Sigmoid colon (tissue), 7 donors: ENCODE data around the gene DGCR6L. TPM values are rescaled to one million over a fixed set of nuclear protein-coding genes. Genes with fewer than 3 reads are reported as not detected.
"Not testable (repeated sequence)": the region's sequence is repeated elsewhere in the genome, so short reads cannot be mapped to it uniquely, and the experiment has no call there.

Experiments used
- DNase-seq: peaks from one replicate; pipeline ENCODE4 v3.0.0-alpha.2; 2019
- H3K27ac ChIP-seq, 4 donors: fragments of 200-600 bp; sonication (generic); one replicate each; pipeline ENCODE4 v1.5.1; 2016 to 2019; ENCODE audit warnings: mild to moderate bottlenecking in 1 of 4
- H3K27me3 ChIP-seq, 3 donors: fragments of 200-600 bp; sonication (generic); one replicate each; pipeline ENCODE4 v1.5.1; 2019; ENCODE audit warnings: mild to moderate bottlenecking in 1 of 3
- H3K36me3 ChIP-seq, 4 donors: fragments of 200-600 bp; sonication (generic); one replicate each; pipeline ENCODE4 v1.5.1; 2016 to 2019
- H3K4me1 ChIP-seq, 4 donors: fragments of 200-600 bp; sonication (generic); one replicate each; pipeline ENCODE4 v1.5.1; 2017 to 2019
- H3K4me3 ChIP-seq, 4 donors: fragments of 200-600 bp; sonication (generic); one replicate each; pipeline ENCODE4 v1.5.1; 2017 to 2019; ENCODE audit warnings: mild to moderate bottlenecking in 2 of 4, moderate library complexity in 1 of 4
- H3K9me3 ChIP-seq, 4 donors: fragments of 200-600 bp in 3 of 4; sonication (generic) in 3 of 4; one replicate each; pipeline versions ENCODE4 v1.5.1 to v1.6.1; 2013 to 2019
- EP300 ChIP-seq, 4 donors: sonication (generic); formaldehyde crosslinking; IDR thresholded peaks; one replicate each; pipeline ENCODE4 v1.6.1; 2017; ENCODE audit warnings: antibody characterized with exemption in 4 of 4
- POLR2A ChIP-seq, 2 donors: fragments of 450-650 bp; IDR thresholded peaks; one replicate each; pipeline ENCODE4 v1.6.1; 2016; ENCODE audit warnings: antibody characterized with exemption in 2 of 2, mild to moderate bottlenecking in 2 of 2, moderate library complexity in 2 of 2
- POLR2AphosphoS5 ChIP-seq, 4 donors: sonication (generic); formaldehyde crosslinking; IDR thresholded peaks; one replicate each; pipeline ENCODE4 v1.6.1; 2017; ENCODE audit warnings: antibody characterized with exemption in 4 of 4
- WGBS, 2 donors: extraction: QIAGEN DNeasy Blood & Tissue Kit; methylation state at CpG; one replicate each; pipeline ENCODE4 v1.1.7; 2013; 5-methylcytosine and 5-hydroxymethylcytosine counted together
- intact Hi-C: fragments of 100-400 bp; cut with DNase I; formaldehyde crosslinking; loops from one replicate; pipeline ENCODE4 v1.15.1; 2023
- polyA plus RNA-seq, 3 donors: library from polyadenylated mRNA; stranded (reverse); fragments of 200-250 nt; gene quantifications; one replicate each; pipeline ENCODE4 v1.2.3, GENCODE V29; 2013
- total RNA-seq, 4 donors: library from RNA; depleted of rRNA; stranded (reverse); fragments of >200 nt; gene quantifications; one replicate each; pipeline ENCODE4 v1.1.0, GENCODE V29; 2016
- TF ChIP-seq, protein P1 (sequence below), 4 experiments: fragments of 450-650 bp in 3 of 4; fragments of 200-600 bp in 1 of 4; IDR thresholded peaks; one replicate each; pipeline ENCODE4 v1.5.1; 2016 to 2019; ENCODE audit warnings: antibody characterized with exemption in 4 of 4, mild to moderate bottlenecking in 3 of 4, moderate library complexity in 2 of 4
- donor health status: healthy with polysubstance abuse.
- donor health status: Bipolar disorder and iron deficiency.
- donor health status: healthy.

Gene DGCR6L
- total and polyA plus RNA-seq, 7 donors, result 38.6 to 88.6 (median 64.7) TPM

DNA sequence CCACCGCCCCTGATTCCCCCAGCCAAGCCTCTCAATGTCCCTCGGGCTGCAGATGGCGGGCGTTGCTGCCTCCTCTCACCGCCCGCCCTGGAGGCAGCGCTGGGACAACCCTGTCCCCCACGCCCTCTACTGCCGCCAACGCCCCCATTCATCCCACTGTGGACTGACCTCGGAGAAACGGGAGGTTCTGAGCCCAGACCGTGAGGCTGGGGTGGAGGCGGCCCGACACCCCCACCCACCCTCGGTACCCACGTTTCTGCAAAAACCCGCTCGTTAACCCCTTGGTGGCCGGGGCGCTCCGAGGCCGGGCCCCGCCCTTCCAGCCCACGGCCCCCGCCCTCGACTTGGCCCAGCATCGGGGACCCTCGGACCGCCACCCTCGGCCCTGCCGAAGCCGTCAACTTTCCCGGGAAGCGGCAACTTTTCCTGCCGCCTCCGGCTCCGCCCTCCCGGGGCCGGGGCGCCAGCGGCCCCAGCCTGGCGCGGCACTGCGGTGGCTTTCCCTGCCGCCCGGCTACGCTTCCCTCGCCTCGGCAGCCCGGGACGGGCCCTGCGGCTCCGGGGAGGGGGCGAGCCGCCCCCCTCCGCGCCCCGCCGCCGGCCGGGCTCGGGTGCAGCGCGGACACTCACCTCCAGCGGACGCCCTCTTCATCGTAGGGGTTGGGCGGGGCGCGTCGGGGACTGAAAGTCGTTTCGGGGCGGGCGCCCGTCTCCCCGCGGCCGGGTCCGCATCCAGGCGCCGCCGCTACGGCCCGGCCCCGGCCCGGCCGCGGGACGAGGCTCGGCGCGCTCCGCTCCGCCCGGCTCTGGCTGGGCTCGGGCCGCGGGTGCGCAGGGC, 52.2 kb downstream of the DGCR6L start:
- intact Hi-C loops, result loop anchor here (5.0 kb wide), 1 partner anchor 110 kb away; no protein-coding TSS in a partner anchor
- no peak for DNase-seq
- Histone ChIP-seq H3K4me1 (peaks cover 0 to 14% (median 10%) of the 10 kb centered on the region in 4 donors), H3K4me3 (peak overlapping the region in 3 of 4 donors; percentile 41 to 47 (median 44)), H3K36me3 (no peaks in the 10 kb centered on the region), H3K27ac (no peak overlapping the region), H3K27me3 (peaks cover 0 to 17% (median 11%) of the 10 kb centered on the region in 3 donors), H3K9me3 (no peaks in the 10 kb centered on the region)
- no peak for TF ChIP-seq POLR2A (IDR thresholded peaks at IDR 0.05)
- TF ChIP-seq, protein P1, sequence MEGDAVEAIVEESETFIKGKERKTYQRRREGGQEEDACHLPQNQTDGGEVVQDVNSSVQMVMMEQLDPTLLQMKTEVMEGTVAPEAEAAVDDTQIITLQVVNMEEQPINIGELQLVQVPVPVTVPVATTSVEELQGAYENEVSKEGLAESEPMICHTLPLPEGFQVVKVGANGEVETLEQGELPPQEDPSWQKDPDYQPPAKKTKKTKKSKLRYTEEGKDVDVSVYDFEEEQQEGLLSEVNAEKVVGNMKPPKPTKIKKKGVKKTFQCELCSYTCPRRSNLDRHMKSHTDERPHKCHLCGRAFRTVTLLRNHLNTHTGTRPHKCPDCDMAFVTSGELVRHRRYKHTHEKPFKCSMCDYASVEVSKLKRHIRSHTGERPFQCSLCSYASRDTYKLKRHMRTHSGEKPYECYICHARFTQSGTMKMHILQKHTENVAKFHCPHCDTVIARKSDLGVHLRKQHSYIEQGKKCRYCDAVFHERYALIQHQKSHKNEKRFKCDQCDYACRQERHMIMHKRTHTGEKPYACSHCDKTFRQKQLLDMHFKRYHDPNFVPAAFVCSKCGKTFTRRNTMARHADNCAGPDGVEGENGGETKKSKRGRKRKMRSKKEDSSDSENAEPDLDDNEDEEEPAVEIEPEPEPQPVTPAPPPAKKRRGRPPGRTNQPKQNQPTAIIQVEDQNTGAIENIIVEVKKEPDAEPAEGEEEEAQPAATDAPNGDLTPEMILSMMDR (IDR thresholded peaks at IDR 0.05), result no peak
- no peak for TF ChIP-seq EP300 (IDR thresholded peaks at IDR 0.05)
- TF ChIP-seq POLR2AphosphoS5 (IDR thresholded peaks at IDR 0.05), result no peak
- WGBS, 2 donors, result 1 to 2% methylated on average over 101 of the region's 101 CpGs

DNA sequence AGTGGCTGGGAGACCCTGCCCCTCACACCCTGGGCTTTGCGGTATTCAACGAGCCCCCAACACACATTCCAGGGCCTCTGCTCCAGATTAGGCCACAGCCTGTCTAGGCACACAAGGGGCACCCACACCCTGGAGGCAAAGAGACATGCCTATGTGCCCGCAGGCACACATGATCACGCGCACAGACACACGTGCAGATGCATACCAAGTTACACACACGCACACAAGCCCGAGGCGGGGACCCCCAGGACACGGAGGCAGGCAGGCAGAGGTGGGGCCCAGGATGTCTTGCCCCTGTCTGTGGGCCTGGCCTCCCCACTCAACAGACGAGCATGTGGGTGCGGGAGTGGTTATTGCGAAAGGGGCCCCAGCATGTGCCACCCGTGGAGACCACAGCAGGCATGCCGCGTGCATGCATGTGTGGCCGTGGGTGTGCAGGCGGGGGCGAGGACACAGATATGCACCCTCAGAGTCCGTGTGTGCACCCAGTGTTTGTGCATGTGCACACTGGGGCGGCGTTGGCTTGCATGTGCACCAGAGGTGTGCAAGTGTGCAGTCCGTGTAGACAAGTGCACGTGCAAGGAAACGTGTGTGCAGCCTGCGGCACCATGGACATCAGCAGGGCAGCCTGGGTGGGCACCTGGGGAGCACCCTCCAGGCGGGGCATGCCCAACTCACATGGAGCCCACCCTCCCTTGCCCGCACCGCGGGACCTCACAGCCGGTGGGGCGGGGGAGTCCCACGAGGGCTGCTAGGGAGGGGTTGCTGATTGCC, 53.0 kb downstream of the DGCR6L start:
- H3K4me3 ChIP-seq, H3K27ac ChIP-seq, H3K36me3 ChIP-seq, H3K9me3 ChIP-seq, DNase-seq: not testable (repeated sequence)
- intact Hi-C loops, result loop anchor here (5.0 kb wide), 1 partner anchor 110 kb away; no protein-coding TSS in a partner anchor
- peaks cover 0 to 17% (median 11%) of the 10 kb centered on the region in 3 donors for H3K27me3 ChIP-seq
- WGBS, 2 donors, result 49 to 65% methylated on average over 33 of the region's 33 CpGs
- H3K4me1 ChIP-seq, result peaks cover 0 to 14% (median 10%) of the 10 kb centered on the region in 4 donors

DNA sequence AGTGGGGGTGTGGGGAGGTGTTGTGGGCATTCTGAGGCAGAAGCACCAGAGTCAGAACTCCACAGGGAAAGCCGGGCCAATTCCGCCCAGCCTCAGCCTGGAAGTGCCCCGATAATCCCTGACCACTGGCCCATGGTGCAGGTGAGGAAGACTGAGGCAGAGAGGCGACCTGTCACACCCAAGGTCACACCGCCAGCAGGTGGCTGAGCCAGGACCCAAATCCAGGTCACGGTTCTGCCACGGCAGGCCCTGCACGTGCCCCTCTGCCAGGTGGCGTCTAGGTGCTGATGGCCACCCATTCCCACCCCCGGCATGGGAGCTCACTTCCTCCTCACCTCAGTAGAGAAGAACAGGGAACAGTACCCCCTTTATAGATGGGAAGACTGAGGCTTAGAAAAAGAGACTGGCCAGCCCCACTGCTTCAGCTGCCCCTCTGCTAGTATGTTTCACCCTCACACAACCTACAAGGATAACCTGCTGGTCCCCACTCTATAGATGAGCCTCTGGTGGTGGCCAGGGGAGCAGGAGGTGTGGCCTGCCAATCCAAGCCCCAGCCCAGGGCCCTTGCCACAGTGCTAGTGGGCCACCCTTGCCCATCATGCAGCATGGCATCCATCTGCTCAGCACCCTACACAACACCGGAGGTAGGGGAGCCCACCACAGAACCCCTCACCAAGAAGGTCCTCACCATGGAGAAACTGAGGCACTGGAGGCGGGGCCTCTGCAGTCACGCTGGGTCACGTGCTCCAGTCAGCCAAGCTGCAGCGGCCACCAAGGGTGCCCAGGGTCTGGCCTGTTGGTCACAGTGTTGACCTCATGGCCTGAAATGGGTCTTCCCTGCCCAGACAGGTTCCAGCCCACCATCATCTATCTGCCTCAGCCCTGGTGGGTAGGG, 53.8 kb downstream of the DGCR6L start:
- H3K4me3 ChIP-seq, H3K27ac ChIP-seq, DNase-seq, H3K9me3 ChIP-seq, H3K36me3 ChIP-seq: not testable (repeated sequence)
- intact Hi-C loops, result loop anchor here (5.0 kb wide), 1 partner anchor 109 kb away; no protein-coding TSS in a partner anchor
- H3K27me3 ChIP-seq, result peaks cover 0 to 17% (median 11%) of the 10 kb centered on the region in 3 donors
- peaks cover 0 to 14% (median 10%) of the 10 kb centered on the region in 4 donors for H3K4me1 ChIP-seq
- WGBS, 2 donors, result 91 to 94% methylated on average over 15 of the region's 15 CpGs

DNA sequence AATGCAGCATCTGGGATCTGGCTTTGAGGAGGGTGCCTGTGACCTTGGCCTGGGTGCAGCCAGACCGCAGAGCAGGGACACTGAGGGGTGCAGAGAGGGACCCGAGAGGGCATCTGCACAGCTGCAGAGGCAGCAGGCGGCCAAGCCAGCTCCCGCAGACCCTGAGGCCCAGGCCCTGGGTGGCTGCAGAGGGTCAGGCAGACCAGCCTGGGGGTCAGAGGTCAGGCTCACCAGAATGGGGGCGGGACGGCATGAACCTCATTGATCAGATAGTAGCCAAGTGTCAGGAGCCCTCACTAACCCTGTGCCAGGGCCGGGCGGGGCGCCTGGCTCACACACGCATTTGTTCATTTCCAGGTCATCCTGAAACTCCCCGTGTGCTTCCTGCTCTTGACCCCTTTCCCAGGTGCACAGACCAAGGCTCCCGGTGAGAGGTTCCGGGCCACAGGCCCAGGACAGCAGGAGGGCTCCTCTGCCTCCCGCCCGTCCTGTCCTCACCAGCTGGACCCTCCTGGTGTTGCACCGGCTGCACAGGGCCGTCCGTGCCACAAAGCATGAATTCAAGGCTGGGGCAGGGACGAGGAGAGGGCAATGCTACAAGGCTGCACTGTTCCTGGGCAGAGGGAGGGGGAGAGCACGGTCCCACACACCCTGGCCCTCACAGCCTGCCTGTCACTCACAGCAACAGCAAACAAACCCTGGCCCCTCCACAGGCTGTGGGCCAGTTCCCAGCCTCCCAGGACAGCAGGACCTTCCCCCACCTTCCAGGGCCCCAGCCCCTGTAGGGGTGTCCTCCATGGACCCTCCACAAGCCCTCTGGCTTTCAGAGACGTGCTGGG, 55.0 kb downstream of the DGCR6L start:
- no peak overlapping the region for H3K27ac ChIP-seq
- no peaks in the 10 kb centered on the region for H3K9me3 ChIP-seq
- no peak for DNase-seq
- H3K4me1 ChIP-seq, result peaks cover 0 to 14% (median 10%) of the 10 kb centered on the region in 4 donors
- H3K4me3 ChIP-seq, result no peak overlapping the region
- peaks cover 0 to 17% (median 11%) of the 10 kb centered on the region in 3 donors for H3K27me3 ChIP-seq
- no peaks in the 10 kb centered on the region for H3K36me3 ChIP-seq
- intact Hi-C loops, result loop anchor here (5.0 kb wide), 1 partner anchor 108 kb away; no protein-coding TSS in a partner anchor
- no peak for TF ChIP-seq POLR2A (IDR thresholded peaks at IDR 0.05)
- TF ChIP-seq, protein P1 (IDR thresholded peaks at IDR 0.05), result no peak
- no peak for TF ChIP-seq EP300 (IDR thresholded peaks at IDR 0.05)
- TF ChIP-seq POLR2AphosphoS5 (IDR thresholded peaks at IDR 0.05), result no peak
- WGBS, 2 donors, result 73 to 85% methylated on average over 21 of the region's 21 CpGs

Other genes with a start within 250 kb of the DGCR6L start
- 10 to 100 TPM; 15.0 to 32.7 (median 22.2) TPM for gene DGCR8, start 239.8 kb downstream of the DGCR6L start, total RNA-seq
- gene DGCR8, start 239.8 kb downstream of the DGCR6L start, polyA plus RNA-seq, result 10 to 100 TPM in 1 of 3 donors, 1 to 10 TPM in 2; 6.7 to 24.1 (median 8.4) TPM
- gene RANBP1, start 204.0 kb downstream of the DGCR6L start, total RNA-seq, result 100 to 1,000 TPM; 135 to 194 (median 163) TPM
- gene RANBP1, start 204.0 kb downstream of the DGCR6L start, polyA plus RNA-seq, result 100 to 1,000 TPM in 1 of 3 donors, 10 to 100 TPM in 2; 67.9 to 163 (median 79.8) TPM
- gene TRMT2A, start 202.8 kb downstream of the DGCR6L start, total RNA-seq, result 10 to 100 TPM; 40.0 to 55.1 (median 51.1) TPM
- gene TRMT2A, start 202.8 kb downstream of the DGCR6L start, polyA plus RNA-seq, result 10 to 100 TPM in 1 of 3 donors, 1 to 10 TPM in 2; 8.6 to 43.7 (median 9.0) TPM
- gene ZDHHC8, start 188.3 kb downstream of the DGCR6L start, total RNA-seq, result 10 to 100 TPM in 2 of 4 donors, 1 to 10 TPM in 2; 4.6 to 14.3 (median 9.5) TPM
- 10 to 100 TPM in 1 of 3 donors, 1 to 10 TPM in 2; 1.8 to 26.0 (median 4.2) TPM for gene ZDHHC8, start 188.3 kb downstream of the DGCR6L start, polyA plus RNA-seq
- under 1 TPM in 1 of 4 donors, not detected in 3; 0.41 TPM for gene CCDC188, start 169.0 kb downstream of the DGCR6L start, total RNA-seq
- gene CCDC188, start 169.0 kb downstream of the DGCR6L start, polyA plus RNA-seq, result 1 to 10 TPM in 1 of 3 donors, not detected in 2; 1.1 TPM
- gene RTN4R, start 51.7 kb downstream of the DGCR6L start, total RNA-seq, result under 1 TPM in 2 of 4 donors, not detected in 2; 0.36 to 0.83 TPM
- gene RTN4R, start 51.7 kb downstream of the DGCR6L start, polyA plus RNA-seq, result 1 to 10 TPM in 2 of 3 donors, under 1 TPM in 1; 0.60 to 4.3 (median 1.4) TPM
- gene ZNF74, start 74.1 kb upstream of the DGCR6L start, total RNA-seq, result 10 to 100 TPM; 11.4 to 18.8 (median 15.2) TPM
- gene ZNF74, start 74.1 kb upstream of the DGCR6L start, polyA plus RNA-seq, result 1 to 10 TPM; 1.4 to 4.8 (median 2.4) TPM
- gene SCARF2, start 117.8 kb upstream of the DGCR6L start, total RNA-seq, result 10 to 100 TPM in 3 of 4 donors, 1 to 10 TPM in 1; 6.4 to 12.8 (median 10.4) TPM
- 1 to 10 TPM in 1 of 3 donors, under 1 TPM in 2; under 0.01 to 1.9 (median 0.46) TPM for gene SCARF2, start 117.8 kb upstream of the DGCR6L start, polyA plus RNA-seq
- 10 to 100 TPM; 26.4 to 39.6 (median 32.7) TPM for gene KLHL22, start 175.7 kb upstream of the DGCR6L start, total RNA-seq
- 10 to 100 TPM in 1 of 3 donors, 1 to 10 TPM in 2; 5.4 to 14.0 (median 6.0) TPM for gene KLHL22, start 175.7 kb upstream of the DGCR6L start, polyA plus RNA-seq
- gene MED15, start 187.6 kb upstream of the DGCR6L start, total RNA-seq, result 10 to 100 TPM; 26.4 to 75.3 (median 34.9) TPM
- 10 to 100 TPM; 25.8 to 86.8 (median 37.5) TPM for gene MED15, start 187.6 kb upstream of the DGCR6L start, polyA plus RNA-seq